NCI-H187 treated with DMSO at 0.1 percent for 48 hours (cell line): ENCODE results near the gene PLCB4.

ENCODE experiments used
- DNase-seq: peaks from one replicate; lab custom pipeline; 2025; lab: John Stamatoyannopoulos, UW

PLCB4 gene

GRCh38 chr20:9498322-9498721, 429.4 kb downstream of the PLCB4 start:
- DNase-seq = no peak

GRCh38 chr20:9499126-9499899, 430.4 kb downstream of the PLCB4 start:
- DNase-seq = no peak

GRCh38 chr20:9500121-9500520, 431.2 kb downstream of the PLCB4 start:
- DNase-seq = no peak

GRCh38 chr20:9501473-9501872, 432.6 kb downstream of the PLCB4 start:
- no peak for DNase-seq

GRCh38 chr20:9503526-9504245, 434.8 kb downstream of the PLCB4 start:
- no peak for DNase-seq

GRCh38 chr20:9506280-9506821, 437.5 kb downstream of the PLCB4 start:
- no peak for DNase-seq

- DNase-seq = no peak
These were observed 438.1 kb downstream of the PLCB4 start for GRCh38 chr20:9506964-9507369.

- no peak for DNase-seq
These were observed 438.8 kb downstream of the PLCB4 start for GRCh38 chr20:9507544-9508239.

GRCh38 chr20:9508240-9508661, 439.4 kb downstream of the PLCB4 start:
- no peak for DNase-seq

GRCh38 chr20:9508696-9509178, 439.9 kb downstream of the PLCB4 start:
- no peak for DNase-seq

- DNase-seq = no peak
These were observed 440.4 kb downstream of the PLCB4 start for GRCh38 chr20:9509246-9509645.

GRCh38 chr20:9510911-9511310, 442.0 kb downstream of the PLCB4 start:
- DNase-seq = no peak

- DNase-seq = no peak
These were observed 445.2 kb downstream of the PLCB4 start for GRCh38 chr20:9514072-9514460.

- no peak for DNase-seq
These were observed 445.8 kb downstream of the PLCB4 start, which contains the start of gene LAMP5 for GRCh38 chr20:9514461-9515213. Gene LAMP5 (plus strand): TSS chr20:9514590. CDS start chr20:9514853, 263 bp downstream.

GRCh38 chr20:9515214-9515585, 446.3 kb downstream of the PLCB4 start:
- no peak for DNase-seq

GRCh38 chr20:9515741-9516233, 446.9 kb downstream of the PLCB4 start:
- no peak for DNase-seq

- DNase-seq = no peak
These were observed 447.5 kb downstream of the PLCB4 start for GRCh38 chr20:9516234-9516871.

GRCh38 chr20:9517297-9518162, 448.6 kb downstream of the PLCB4 start:
- no peak for DNase-seq

- DNase-seq = no peak
These were observed 449.8 kb downstream of the PLCB4 start for GRCh38 chr20:9518576-9519175.

GRCh38 chr20:9520086-9520485, 451.2 kb downstream of the PLCB4 start:
- no peak for DNase-seq
